ENCODE measurements around the gene EPB41L2.
A peak's percentile ranks its signal among the peaks of the same experiment; 100 is the strongest.

Gene EPB41L2

DNA sequence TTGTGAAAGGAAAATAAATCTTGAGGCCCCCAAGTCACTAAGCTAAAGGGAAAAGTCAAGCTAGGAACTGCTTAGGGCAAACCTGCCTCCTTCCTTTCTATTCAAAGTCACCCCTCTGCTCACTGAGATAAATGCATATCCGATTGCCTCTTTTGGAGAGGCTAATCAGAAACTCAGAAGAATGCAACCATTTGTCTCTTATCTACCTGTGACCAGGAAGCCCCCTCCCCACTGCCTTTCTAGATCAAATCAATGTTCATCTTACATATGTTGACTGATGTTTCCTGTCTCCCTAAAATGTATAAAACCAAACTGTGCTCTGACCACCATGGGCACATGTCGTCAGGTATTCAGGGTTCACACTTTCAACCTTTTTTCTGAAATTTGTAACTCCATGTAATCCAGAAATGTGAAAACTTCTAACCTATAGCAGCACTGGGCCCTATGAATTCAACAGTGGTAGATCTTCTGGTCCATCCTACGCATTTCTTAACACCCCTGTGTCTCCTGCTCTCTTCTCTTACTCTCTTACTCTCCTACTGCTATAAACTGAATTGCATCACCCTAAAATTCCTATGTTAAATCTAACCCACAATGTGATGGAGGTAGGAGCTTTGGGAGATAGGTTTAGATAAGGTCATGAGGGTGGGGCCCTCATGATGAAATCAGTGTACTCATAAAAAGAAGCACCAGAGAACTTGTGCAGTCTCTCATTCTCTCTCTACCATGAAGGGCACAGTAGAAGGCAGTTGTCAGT lies 89.3 kb downstream of the EPB41L2 start:
- TF ChIP-seq, protein P1, sequence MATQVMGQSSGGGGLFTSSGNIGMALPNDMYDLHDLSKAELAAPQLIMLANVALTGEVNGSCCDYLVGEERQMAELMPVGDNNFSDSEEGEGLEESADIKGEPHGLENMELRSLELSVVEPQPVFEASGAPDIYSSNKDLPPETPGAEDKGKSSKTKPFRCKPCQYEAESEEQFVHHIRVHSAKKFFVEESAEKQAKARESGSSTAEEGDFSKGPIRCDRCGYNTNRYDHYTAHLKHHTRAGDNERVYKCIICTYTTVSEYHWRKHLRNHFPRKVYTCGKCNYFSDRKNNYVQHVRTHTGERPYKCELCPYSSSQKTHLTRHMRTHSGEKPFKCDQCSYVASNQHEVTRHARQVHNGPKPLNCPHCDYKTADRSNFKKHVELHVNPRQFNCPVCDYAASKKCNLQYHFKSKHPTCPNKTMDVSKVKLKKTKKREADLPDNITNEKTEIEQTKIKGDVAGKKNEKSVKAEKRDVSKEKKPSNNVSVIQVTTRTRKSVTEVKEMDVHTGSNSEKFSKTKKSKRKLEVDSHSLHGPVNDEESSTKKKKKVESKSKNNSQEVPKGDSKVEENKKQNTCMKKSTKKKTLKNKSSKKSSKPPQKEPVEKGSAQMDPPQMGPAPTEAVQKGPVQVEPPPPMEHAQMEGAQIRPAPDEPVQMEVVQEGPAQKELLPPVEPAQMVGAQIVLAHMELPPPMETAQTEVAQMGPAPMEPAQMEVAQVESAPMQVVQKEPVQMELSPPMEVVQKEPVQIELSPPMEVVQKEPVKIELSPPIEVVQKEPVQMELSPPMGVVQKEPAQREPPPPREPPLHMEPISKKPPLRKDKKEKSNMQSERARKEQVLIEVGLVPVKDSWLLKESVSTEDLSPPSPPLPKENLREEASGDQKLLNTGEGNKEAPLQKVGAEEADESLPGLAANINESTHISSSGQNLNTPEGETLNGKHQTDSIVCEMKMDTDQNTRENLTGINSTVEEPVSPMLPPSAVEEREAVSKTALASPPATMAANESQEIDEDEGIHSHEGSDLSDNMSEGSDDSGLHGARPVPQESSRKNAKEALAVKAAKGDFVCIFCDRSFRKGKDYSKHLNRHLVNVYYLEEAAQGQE (IDR thresholded peaks at IDR 0.05; ENCODE audit: insufficient read depth in 1 of 2, low read depth in 2 of 2, low read length in 2 of 2) = no peak
- TF ChIP-seq TAF1 (IDR thresholded peaks at IDR 0.05; ENCODE audit: borderline replicate concordance, insufficient read depth, low read length) (no peak), POLR2AphosphoS5 (IDR thresholded peaks at IDR 0.05; ENCODE audit: low read depth, low read length) (no peak), SIN3A (IDR thresholded peaks at IDR 0.05; ENCODE audit: borderline replicate concordance, insufficient read depth, low read length) (no peak), FOXP2 (optimal IDR thresholded peaks at IDR 0.05; ENCODE audit: borderline replicate concordance, extremely low read depth, extremely low read length, insufficient read depth) (no peak)

DNA sequence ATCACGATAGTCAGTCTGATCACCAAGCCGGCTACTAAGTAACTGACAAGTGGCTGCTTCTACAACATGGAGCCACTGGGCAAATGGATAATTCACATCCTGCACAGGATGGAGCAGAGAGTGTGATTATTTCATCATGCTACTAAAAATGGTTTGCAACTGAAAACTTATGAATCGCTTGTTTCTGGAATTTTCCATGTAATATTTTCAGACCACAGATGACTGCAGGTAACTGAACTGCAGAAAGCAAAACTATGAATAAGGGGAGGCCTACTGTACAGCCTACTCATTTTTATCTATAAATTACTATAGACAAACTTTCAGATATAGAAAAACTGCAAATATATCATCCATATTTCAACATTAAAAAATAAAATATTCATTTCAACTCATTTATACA lies 91.5 kb downstream of the EPB41L2 start:
- TF ChIP-seq POLR2AphosphoS5 (IDR thresholded peaks at IDR 0.05; ENCODE audit: low read depth, low read length) (no peak), TAF1 (IDR thresholded peaks at IDR 0.05; ENCODE audit: borderline replicate concordance, insufficient read depth, low read length) (no peak), SIN3A (IDR thresholded peaks at IDR 0.05; ENCODE audit: borderline replicate concordance, insufficient read depth, low read length) (no peak), FOXP2 (optimal IDR thresholded peaks at IDR 0.05; ENCODE audit: borderline replicate concordance, extremely low read depth, extremely low read length, insufficient read depth) (no peak)
- TF ChIP-seq, protein P1 (IDR thresholded peaks at IDR 0.05; ENCODE audit: insufficient read depth in 1 of 2, low read depth in 2 of 2, low read length in 2 of 2) = no peak

DNA sequence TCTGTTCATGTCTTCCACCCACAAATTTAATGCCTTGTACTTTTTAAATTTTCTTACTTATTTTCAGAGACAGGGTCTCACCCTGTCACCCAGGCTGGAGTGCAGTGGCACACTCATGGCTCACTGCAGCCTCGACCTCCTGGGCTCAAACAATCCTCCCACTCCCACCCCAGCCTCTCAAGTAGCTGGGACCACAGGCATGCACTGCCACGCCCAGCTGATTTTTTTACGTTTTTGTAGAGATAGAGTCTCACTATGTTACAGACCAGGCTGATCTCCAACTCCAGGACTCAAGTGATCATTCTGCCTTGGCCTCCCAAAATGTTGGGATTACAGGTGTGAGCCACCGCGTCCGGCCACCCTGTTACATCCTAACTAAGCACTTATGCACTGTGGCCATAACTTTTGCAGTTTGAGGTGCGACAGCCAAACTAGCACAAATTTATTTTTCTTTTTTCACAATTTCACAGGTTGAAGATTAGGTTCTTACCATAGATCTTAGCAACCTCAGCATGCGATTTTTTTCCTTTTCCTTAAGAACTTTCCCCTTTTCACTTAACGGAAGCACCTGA lies 92.1 kb downstream of the EPB41L2 start:
- TF ChIP-seq FOXP2 (optimal IDR thresholded peaks at IDR 0.05; ENCODE audit: borderline replicate concordance, extremely low read depth, extremely low read length, insufficient read depth) = no peak
- TF ChIP-seq SIN3A (IDR thresholded peaks at IDR 0.05; ENCODE audit: borderline replicate concordance, insufficient read depth, low read length) = no peak
- TF ChIP-seq, protein P1 (IDR thresholded peaks at IDR 0.05; ENCODE audit: insufficient read depth in 1 of 2, low read depth in 2 of 2, low read length in 2 of 2) = no peak
- no peak for TF ChIP-seq POLR2AphosphoS5 (IDR thresholded peaks at IDR 0.05; ENCODE audit: low read depth, low read length)
- TF ChIP-seq TAF1 (IDR thresholded peaks at IDR 0.05; ENCODE audit: borderline replicate concordance, insufficient read depth, low read length) = no peak

DNA sequence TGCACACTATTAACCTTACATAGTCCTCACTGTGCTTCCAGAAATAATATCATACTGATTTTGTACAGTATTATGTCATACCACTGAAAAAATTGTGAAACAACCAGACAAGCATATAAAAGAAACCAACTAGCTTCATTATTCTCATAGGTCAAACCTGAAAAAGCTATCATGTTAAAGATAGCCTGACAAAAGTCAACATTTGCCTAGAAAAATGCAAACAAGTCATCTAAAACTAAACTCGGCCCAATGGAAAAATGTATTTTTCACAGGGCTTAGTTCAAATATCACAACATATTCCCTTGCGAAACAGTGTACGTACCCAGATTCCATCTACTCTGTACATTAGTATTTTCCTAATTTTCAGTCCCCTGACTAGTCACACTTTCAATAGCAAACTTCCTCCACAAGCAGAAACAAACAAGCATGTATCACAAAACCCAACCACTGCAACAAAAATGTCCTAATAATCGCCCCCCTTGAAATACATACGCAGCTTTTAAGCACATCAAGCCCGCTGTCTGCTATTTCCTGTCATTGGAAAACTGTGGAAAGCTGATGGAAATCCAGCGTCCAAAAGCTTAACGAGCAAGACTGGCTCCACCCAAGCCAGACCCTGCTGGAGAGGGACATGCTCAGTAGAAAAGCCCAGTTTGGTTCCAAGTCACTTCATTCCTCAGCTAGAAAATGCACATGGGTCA lies 93.1 kb downstream of the EPB41L2 start:
- no peak for TF ChIP-seq POLR2AphosphoS5 (IDR thresholded peaks at IDR 0.05; ENCODE audit: low read depth, low read length)
- no peak for TF ChIP-seq FOXP2 (optimal IDR thresholded peaks at IDR 0.05; ENCODE audit: borderline replicate concordance, extremely low read depth, extremely low read length, insufficient read depth)
- TF ChIP-seq, protein P1 (IDR thresholded peaks at IDR 0.05; ENCODE audit: insufficient read depth in 1 of 2, low read depth in 2 of 2, low read length in 2 of 2) = peak in 1 of 2 experiments; percentile 72; a peak in 2 of 4 replicates
- no peak for TF ChIP-seq SIN3A (IDR thresholded peaks at IDR 0.05; ENCODE audit: borderline replicate concordance, insufficient read depth, low read length)
- no peak for TF ChIP-seq TAF1 (IDR thresholded peaks at IDR 0.05; ENCODE audit: borderline replicate concordance, insufficient read depth, low read length)
